ENCODE results near the gene GTF2A1L. TPM values are rescaled to one million over a fixed set of nuclear protein-coding genes. Genes with fewer than 3 reads are reported as not detected.

GTF2A1L gene
- total and polyA plus RNA-seq, 10 donors = 0.06 to 4.7 (median 0.94) TPM; not detected in 1

DNA sequence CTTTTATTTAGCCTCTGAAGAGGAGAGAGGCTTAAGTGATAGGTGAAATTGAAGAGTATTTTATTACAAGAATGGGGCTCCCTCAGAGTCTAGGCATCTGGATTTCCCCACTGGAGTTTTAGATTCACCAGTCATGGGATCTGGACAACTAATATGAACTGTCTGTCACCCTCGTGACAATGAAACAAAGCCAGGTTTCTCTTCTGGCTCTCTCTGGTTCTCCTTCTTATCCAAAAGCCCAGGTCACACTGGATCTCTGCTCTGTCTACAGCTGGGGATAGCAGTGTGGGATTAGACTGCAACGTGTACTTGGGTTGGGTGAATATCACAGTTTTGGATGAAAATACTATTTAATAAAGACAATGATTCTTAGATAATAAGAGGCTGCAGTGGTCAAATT, 106.6 kb downstream of the GTF2A1L start:
- H3K27me3 ChIP-seq (replicated peaks in 1 of 7) = no peaks in the 10 kb centered on the region
- 76 to 87% (median 84%) methylated on average over 2 of the region's 2 CpGs for WGBS, 5 donors
- no peaks in the 10 kb centered on the region for H3K36me3 ChIP-seq
- no peaks in the 10 kb centered on the region for H3K4me1 ChIP-seq
- H3K9me3 ChIP-seq = no peaks in the 10 kb centered on the region
- intact Hi-C loops (cut with DNase I; ENCODE audit: low total_unique reads) = no loop called here
- DNase-seq = no peak
- no peak overlapping the region for H3K27ac ChIP-seq
- no peak overlapping the region for H3K4me3 ChIP-seq
- TF ChIP-seq POLR2A (IDR thresholded peaks at IDR 0.05) = no peak
- no peak for TF ChIP-seq POLR2AphosphoS5 (IDR thresholded peaks at IDR 0.05)
- TF ChIP-seq, protein P1, sequence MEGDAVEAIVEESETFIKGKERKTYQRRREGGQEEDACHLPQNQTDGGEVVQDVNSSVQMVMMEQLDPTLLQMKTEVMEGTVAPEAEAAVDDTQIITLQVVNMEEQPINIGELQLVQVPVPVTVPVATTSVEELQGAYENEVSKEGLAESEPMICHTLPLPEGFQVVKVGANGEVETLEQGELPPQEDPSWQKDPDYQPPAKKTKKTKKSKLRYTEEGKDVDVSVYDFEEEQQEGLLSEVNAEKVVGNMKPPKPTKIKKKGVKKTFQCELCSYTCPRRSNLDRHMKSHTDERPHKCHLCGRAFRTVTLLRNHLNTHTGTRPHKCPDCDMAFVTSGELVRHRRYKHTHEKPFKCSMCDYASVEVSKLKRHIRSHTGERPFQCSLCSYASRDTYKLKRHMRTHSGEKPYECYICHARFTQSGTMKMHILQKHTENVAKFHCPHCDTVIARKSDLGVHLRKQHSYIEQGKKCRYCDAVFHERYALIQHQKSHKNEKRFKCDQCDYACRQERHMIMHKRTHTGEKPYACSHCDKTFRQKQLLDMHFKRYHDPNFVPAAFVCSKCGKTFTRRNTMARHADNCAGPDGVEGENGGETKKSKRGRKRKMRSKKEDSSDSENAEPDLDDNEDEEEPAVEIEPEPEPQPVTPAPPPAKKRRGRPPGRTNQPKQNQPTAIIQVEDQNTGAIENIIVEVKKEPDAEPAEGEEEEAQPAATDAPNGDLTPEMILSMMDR (IDR thresholded peaks at IDR 0.05 in 8 of 11, conservative IDR thresholded peaks at IDR 0.05 in 3 of 11) = no peak

DNA sequence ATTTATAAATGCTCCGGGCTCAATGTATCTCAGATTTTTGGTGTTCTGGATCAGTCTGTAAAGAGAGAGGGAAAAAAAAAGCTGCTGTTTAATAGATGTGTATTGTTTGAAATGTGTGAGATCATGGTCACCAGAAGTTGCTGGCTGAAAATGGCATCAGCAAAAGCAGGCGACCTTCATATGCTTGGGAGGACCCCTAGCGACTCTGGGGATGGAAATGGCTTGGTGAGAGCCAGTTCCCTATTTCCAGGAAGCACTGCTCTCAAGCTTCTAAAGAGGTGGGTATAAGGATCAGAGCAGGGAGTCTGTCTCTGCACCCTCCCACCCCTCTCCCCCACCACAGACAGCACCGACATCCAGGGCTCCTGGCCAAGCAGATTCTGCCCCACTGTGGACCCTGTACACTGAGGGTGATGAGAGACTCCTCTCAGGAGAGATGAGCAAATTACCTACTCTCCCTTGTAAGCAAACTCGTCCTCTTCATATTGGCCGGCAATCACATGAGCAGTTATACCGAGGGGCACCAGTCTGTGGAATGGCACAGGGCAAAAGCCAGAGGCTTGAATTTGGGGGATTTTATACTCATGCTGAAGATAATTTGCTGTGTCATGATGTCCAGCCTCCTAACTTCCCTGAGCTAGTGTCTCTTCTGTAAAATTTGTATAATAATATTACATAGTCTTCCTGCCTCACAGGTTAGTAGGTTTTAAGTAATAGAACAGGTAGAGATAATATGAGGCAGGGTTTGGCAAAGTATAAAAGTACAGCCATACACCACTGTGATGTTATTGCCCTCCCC, 108.2 kb downstream of the GTF2A1L start:
- no peak overlapping the region for H3K27ac ChIP-seq
- H3K4me3 ChIP-seq = no peak overlapping the region
- no peaks in the 10 kb centered on the region for H3K36me3 ChIP-seq
- TF ChIP-seq, protein P1 (IDR thresholded peaks at IDR 0.05 in 8 of 11, conservative IDR thresholded peaks at IDR 0.05 in 3 of 11) = no peak
- no peak for TF ChIP-seq POLR2AphosphoS5 (IDR thresholded peaks at IDR 0.05)
- TF ChIP-seq POLR2A (IDR thresholded peaks at IDR 0.05) = no peak
- H3K9me3 ChIP-seq = no peaks in the 10 kb centered on the region
- no peaks in the 10 kb centered on the region for H3K4me1 ChIP-seq
- intact Hi-C loops (cut with DNase I; ENCODE audit: low total_unique reads) = no loop called here
- H3K27me3 ChIP-seq (replicated peaks in 1 of 7) = no peaks in the 10 kb centered on the region
- DNase-seq = no peak
- WGBS, 5 donors = 64 to 77% (median 66%) methylated on average over 7 of the region's 7 CpGs

DNA sequence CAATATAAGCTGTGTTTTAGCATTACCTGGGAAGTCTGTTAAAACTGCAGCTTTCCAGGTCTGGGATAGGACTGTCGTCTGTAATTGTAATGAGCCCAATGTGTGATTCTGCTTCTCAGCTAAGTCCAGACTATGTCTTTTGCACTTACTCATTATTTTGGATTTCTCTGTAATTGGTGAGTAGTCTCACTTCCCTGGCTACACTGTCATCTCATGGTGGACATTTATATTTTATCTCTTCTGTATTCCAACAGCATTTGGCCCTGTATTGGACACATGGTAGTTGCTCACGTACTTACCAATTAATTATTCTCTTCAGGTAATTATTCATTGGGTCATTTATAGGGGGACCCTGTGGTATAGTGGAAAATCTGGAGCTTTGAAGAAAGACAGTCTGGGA, 109.9 kb downstream of the GTF2A1L start:
- WGBS, 5 donors = 78 to 87% (median 79%) methylated on average over 2 of the region's 2 CpGs
- TF ChIP-seq, protein P1 (IDR thresholded peaks at IDR 0.05 in 8 of 11, conservative IDR thresholded peaks at IDR 0.05 in 3 of 11) = no peak
- TF ChIP-seq POLR2A (IDR thresholded peaks at IDR 0.05) (no peak), POLR2AphosphoS5 (IDR thresholded peaks at IDR 0.05) (no peak)
- Histone ChIP-seq H3K4me1 (no peaks in the 10 kb centered on the region), H3K9me3 (no peaks in the 10 kb centered on the region), H3K4me3 (no peak overlapping the region), H3K36me3 (no peaks in the 10 kb centered on the region), H3K27ac (no peak overlapping the region), H3K27me3 (replicated peaks in 1 of 7) (no peaks in the 10 kb centered on the region)
- intact Hi-C loops (cut with DNase I; ENCODE audit: low total_unique reads) = no loop called here
- no peak for DNase-seq

DNA sequence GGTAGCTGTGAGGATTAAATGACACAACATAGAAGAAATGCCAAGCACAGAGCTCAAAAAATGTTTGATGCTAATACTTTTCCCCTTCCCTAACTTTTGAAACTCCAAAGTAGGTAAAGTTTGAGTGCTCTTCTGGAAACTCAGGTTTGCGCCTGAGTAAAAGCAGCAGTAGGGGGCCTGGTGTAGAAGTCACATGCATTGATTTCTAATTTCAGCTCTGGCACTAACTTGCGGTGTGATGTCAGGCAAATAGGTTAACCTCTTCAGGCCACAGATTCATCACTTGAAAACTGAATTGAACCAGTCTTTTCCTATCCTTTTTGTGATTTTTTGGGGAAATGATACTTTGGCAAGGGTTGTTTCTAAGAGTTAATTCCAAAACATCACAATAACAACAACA, 110.6 kb downstream of the GTF2A1L start:
- Histone ChIP-seq H3K4me1 (no peaks in the 10 kb centered on the region), H3K4me3 (no peak overlapping the region), H3K27ac (no peak overlapping the region), H3K9me3 (no peaks in the 10 kb centered on the region), H3K36me3 (no peaks in the 10 kb centered on the region), H3K27me3 (replicated peaks in 1 of 7) (peaks cover 0 to 3% (median 0%) of the 10 kb centered on the region in 7 donors)
- TF ChIP-seq POLR2A (IDR thresholded peaks at IDR 0.05) = no peak
- TF ChIP-seq POLR2AphosphoS5 (IDR thresholded peaks at IDR 0.05) = no peak
- TF ChIP-seq, protein P1 (IDR thresholded peaks at IDR 0.05 in 8 of 11, conservative IDR thresholded peaks at IDR 0.05 in 3 of 11) = no peak
- intact Hi-C loops (cut with DNase I; ENCODE audit: low total_unique reads) = no loop called here
- no peak for DNase-seq
- WGBS, 5 donors = 94 to 98% (median 95%) methylated on average over 2 of the region's 2 CpGs
